ENCODE results near the gene CD101.
A peak's percentile ranks its signal among the peaks of the same experiment; 100 is the strongest.

The CD101 gene

DNA sequence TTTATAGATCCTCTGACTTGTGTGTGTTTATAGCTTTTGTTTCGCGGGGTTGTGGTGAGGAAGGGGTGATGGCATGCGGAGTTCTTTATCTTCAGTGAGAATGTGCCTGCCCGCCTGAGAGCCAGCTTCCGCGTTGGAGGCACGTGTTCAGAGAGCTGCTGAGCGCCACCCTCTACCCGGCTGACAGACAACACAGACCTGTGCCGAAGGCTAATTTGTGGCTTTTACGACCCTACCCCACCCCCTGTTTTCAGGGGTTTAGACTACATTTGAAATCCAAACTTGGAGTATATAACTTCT lies 14.4 kb upstream of the CD101 start:
- DNase-seq: peak in 3 of 4 experiments; percentile 38 to 65 (median 60)

DNA sequence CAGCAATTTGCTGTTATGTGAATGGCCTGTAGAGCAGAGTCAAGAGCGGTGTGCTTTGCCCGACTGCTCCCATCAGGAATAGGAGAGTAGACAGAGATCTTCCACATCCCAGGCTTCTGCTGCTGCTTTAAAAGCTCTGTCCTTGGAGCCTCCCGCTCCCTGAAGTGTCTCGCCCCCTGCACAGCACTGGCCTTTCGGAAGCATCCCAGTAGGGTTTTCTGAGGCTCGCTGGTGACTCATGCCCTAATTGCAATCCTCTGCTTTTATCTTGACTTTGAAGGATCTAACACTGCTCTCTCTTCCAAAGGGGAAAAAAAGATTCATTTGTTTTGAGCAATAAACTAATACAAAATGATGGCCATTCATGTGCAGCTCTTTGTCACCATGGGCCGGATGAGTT lies 13.3 kb upstream of the CD101 start:
- no peak for DNase-seq

- no peak for DNase-seq
Observed at GRCh38 chr1:116988908-116989307, 12.7 kb upstream of the CD101 start.

DNA sequence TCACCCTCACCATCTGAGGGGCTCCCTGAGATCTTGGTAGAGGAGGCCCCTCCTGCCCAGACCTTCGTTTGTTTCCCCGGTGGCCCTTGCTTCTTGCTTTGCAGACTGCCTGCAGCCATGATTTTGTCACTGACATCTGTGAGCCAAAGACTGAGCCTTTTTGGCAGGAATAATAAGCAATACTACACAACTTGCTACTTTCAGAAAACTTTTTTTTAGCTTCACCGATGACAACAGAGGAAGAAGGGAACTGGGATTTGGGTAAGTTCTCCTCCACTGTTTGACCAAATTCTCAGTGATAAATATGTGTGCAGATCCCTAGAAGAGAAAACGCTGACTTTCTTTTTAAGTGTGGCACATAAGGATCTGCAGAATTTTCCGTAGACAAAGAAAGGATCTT lies 11.7 kb upstream of the CD101 start:
- no peak for DNase-seq

DNA sequence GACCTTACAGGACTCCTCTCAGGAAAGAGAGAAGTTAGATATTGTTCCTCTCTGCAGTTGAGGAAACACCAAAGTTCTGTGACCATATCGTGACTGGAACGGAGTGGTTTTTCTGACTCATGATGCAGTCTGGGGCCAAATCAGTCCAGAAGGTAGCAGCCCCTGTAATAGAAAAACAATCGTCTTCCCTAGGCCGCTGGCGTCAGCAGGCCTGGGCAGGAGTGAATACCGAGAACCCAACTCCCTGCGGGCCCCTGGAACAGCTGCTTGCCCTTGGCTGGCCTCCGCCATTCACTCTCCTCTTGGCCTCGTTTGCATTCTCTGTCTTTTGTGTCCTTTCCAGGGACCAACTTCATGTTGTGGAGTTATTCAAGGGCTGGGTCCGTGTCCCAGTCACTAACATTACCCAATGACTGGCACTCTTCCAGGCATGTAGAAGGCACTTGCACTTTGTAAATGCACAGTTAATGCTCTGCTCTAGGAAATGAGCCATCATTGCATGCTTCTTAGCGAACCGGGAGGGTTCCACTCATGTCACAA lies 10.9 kb upstream of the CD101 start:
- DNase-seq: no peak

GRCh38 chr1:116991171-116991845 lies 10.3 kb upstream of the CD101 start:
- DNase-seq: no peak

DNA sequence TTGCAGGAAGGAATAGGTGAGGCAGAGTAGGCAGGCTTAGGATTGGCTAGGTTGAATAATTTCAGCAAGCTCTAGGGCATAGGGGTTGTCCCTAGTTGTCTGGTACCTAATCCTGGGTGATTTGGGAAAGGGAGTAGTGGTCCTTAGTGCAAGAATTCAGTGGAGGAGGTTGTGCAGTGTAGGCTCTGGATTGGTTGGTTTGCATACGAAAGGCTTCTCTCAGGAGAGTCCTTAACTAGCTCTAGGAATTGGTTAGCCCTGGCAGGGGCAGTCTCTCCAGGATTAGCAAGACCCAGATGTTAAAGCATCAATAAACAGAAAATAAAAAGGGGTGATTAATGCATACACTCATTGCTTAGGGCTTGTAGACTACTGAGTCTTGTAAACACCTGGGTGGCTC lies 9.6 kb upstream of the CD101 start:
- DNase-seq: no peak

DNA sequence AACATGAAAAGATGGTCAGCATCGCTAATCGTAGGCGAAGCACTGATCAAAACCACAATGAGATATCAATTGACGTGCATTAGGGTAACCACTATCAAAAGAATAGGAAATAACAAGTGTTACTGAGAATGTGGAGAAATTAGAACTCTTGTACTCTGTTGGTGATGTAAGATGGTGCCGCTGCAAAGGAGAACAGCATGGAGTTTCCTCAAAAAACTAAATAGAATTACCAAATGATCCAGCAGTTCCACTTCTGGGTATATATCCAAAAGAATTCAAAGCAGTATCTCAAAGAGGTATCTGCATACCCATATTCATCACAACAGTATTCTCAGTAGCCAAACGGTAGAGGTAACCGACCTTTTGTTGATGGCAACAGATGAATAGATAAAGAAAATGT lies 8.3 kb upstream of the CD101 start:
- DNase-seq: no peak

GRCh38 chr1:116994411-116994810 lies 7.1 kb upstream of the CD101 start:
- DNase-seq: no peak

- DNase-seq: no peak
Observed at GRCh38 chr1:116997066-116997465, 4.5 kb upstream of the CD101 start.

GRCh38 chr1:116997636-116998035 lies 3.9 kb upstream of the CD101 start:
- no peak for DNase-seq

DNA sequence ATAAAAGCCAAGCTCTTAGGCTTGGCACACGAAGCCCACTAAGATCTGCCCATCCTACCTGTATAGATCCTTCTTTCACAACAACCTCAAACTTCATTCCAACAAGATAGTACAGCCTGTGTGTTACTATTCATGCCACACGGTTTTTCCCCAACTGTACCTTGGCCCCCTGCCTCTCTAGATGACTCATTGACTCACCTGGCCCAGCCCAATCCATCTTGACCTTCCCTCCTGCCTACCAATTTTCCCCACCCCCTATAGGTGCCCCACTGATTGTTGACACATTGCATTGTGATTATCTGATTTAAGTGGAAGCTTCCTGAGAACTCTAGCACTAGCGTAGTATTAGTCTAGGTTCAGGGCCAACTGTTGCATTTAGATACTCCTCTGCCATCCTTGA lies 2.0 kb upstream of the CD101 start:
- no peak for DNase-seq

DNA sequence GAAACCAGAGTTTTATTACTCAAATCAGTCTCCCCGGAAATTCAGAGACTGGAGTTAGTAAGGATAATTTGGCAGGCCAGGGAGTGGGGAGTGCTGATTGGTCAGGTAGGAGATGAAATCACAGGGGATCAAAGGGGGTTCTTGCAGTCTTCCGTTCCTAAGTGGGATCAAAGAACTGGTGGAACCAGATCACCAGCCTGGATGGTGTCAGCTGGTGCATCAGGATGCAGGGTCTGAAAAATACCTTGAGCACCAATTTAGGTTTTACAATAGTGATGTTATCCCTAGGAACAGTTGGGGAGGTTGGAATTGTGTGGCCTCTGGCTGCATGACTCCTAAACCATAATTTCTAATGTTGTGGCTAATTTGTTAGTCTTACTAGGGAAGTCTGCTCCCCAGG lies 1.4 kb upstream of the CD101 start:
- no peak for DNase-seq

DNA sequence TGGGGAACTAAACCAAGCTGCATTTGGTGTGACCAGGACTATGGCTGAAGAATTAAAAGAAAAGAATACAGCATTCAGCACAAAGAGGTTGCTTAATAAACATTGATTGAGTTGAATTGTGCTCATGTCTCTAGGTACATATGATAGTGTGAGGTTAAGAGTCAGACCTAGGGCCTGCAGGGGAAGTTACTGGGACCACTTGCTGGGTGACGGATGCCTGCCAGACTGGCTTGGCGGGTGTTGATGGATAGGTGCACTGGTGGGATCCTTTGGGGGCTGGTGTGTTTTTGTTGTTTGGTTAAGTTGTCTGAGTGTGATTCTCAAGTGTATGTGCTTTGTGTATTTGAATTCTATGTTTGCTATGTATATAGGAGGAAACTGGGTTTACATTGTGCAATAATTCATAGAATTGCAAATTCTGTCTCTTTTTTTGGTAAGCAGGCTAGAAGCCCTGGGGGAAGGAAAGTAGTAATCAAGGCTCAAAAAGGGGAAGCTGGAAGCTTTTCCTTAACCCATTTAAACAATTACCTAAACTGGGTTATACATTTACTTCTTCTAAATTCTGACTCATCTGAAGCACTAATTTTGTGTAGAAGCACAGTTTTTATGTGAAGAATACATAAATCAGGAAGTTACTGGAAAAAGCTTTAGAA lies 1.8 kb downstream of the CD101 start:
- no peak for DNase-seq

GRCh38 chr1:117007719-117008013 lies 6.1 kb downstream of the CD101 start:
- DNase-seq: no peak

- DNase-seq: no peak
Observed at GRCh38 chr1:117008656-117009055, 7.1 kb downstream of the CD101 start.

- peak in 1 of 4 experiments; percentile 5 for DNase-seq
Observed at GRCh38 chr1:117009132-117009531, 7.6 kb downstream of the CD101 start.

DNA sequence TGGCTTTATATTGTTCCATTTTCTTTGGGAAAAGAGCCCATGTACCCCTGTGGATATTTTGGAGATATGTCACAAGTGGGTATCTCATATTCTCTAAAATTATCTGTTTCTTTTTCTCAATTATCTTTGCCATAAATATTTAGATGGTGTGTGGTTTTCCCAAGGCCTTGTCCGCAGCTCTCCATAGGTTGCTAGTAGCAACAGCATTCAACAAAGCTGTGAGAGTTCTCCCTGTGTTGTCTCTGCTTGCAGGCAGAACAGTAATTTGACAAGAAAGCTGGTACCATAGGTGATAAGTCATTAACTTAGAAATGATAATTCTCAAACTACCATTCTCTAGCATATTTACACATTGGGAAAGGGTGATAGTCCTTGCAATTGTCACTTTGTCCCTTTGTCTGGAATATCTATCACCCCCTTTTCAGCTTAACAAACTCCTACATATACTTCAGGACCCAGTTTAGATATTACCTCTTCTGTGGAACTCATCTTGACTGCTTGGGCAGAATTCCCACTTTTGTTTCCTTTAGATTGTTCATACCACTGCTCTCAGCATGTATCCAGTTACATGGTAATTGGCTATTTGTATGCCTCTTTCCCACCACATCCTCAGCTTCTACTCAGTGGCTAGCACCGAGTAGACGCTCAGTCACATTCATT lies 8.9 kb downstream of the CD101 start:
- DNase-seq: no peak

- no peak for DNase-seq
Observed at GRCh38 chr1:117011334-117011733, 9.8 kb downstream of the CD101 start.

DNA sequence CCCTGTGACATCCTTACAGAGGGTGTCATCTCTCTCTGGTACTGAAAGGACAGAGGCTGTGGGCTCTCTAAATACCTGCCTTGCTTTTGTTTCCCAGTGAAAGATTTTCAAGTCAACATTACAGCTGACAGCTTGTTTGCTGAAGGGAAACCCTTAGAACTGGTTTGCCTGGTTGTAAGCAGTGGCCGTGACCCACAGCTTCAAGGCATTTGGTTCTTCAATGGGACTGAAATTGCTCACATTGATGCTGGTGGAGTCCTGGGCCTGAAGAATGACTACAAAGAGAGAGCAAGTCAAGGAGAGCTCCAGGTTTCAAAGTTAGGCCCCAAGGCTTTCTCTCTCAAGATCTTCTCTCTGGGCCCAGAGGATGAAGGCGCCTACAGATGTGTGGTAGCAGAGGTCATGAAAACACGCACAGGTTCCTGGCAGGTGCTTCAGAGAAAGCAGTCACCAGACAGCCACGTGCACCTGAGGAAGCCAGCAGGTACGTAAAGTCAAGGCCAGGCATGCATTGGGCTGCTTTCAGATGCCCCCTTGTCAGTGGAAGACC lies 11.8 kb downstream of the CD101 start:
- DNase-seq: no peak

DNA sequence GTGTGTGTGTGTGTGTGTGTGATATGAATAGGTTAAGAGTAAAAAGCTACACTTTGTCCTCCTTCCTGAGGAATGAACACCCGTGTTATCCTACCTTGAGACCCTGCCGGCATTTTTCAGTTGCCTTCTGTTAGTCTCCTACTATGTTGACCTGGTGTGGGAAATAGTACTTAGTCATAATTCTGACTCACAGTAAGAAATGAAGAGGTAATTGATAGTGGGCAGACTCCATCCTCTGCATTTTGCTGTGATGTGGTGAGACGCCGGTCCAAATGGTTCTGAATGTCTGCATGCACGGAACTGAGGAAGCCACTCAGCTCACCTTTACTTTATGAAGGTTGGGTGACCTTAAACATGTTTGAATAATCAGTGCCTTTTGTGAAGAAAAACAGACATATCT lies 12.6 kb downstream of the CD101 start:
- no peak for DNase-seq

GRCh38 chr1:117015724-117016123 lies 14.2 kb downstream of the CD101 start:
- no peak for DNase-seq

- no peak for DNase-seq
Observed at GRCh38 chr1:117017062-117017461, 15.5 kb downstream of the CD101 start.

DNA sequence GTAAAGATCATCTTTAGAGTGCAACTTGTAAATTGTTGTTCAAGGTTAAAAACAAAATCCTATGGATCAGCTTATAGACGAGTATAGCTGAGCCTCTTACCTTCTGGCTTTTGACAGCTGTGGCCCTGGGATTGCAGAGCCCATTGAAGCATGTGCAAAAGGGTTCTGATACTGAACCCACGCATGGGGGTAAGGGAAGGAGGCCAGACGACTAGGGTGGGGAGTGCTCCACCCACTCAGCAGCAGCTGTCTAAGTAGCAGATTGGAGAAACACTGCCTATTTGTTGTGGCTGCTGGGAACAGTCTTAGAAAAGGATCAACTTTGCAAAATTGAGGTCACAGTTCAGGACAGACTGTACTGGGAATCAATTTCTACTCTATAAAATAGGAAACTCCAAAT lies 16.1 kb downstream of the CD101 start:
- DNase-seq: no peak
